Skeletal muscle cell (primary cell): Measurements from ENCODE around the gene MRGPRG.
A peak's percentile ranks its signal among the peaks of the same experiment; 100 is the strongest.
"Not testable (repeated sequence)": the region's sequence is repeated elsewhere in the genome, so short reads cannot be mapped to it uniquely, and the experiment has no call there.

Experiments
- DNase-seq: peaks from one replicate; pipeline ENCODE4 v3.0.0-alpha.2; 2010; ENCODE audit warnings: low read depth
- H3K4me3 ChIP-seq: 2 replicates; pipeline ENCODE4 v1.5.1; 2011; ENCODE audit warnings: low read depth, mild to moderate bottlenecking, control low read depth, low read length, moderate library complexity

Gene MRGPRG

GRCh38 chr11:3182462-3182852, 36.2 kb downstream of the MRGPRG start:
- no peak for DNase-seq

GRCh38 chr11:3181725-3182461, 36.7 kb downstream of the MRGPRG start:
- no peak for DNase-seq
- no peak overlapping the region for H3K4me3 ChIP-seq

More at GRCh38 chr11:3182462-3182852, 36.2 kb downstream of the MRGPRG start:
- H3K4me3 ChIP-seq, result no peak overlapping the region

GRCh38 chr11:3180869-3181268, 37.7 kb downstream of the MRGPRG start:
- DNase-seq, result no peak
- no peak overlapping the region for H3K4me3 ChIP-seq

- DNase-seq, result no peak
- no peak overlapping the region for H3K4me3 ChIP-seq
Measured at GRCh38 chr11:3178349-3178748, 40.3 kb downstream of the MRGPRG start.

GRCh38 chr11:3177931-3178330, 40.7 kb downstream of the MRGPRG start:
- no peak overlapping the region for H3K4me3 ChIP-seq
- DNase-seq, result no peak

GRCh38 chr11:3176487-3176886, 42.1 kb downstream of the MRGPRG start:
- no peak for DNase-seq
- no peak overlapping the region for H3K4me3 ChIP-seq

GRCh38 chr11:3175194-3175593, 43.4 kb downstream of the MRGPRG start:
- no peak for DNase-seq
- no peak overlapping the region for H3K4me3 ChIP-seq

GRCh38 chr11:3174387-3174786, 44.2 kb downstream of the MRGPRG start:
- no peak for DNase-seq
- no peak overlapping the region for H3K4me3 ChIP-seq

GRCh38 chr11:3173795-3174194, 44.8 kb downstream of the MRGPRG start:
- no peak for DNase-seq
- no peak overlapping the region for H3K4me3 ChIP-seq

- no peak for DNase-seq
- H3K4me3 ChIP-seq, result no peak overlapping the region
Measured at GRCh38 chr11:3171931-3172560, 46.6 kb downstream of the MRGPRG start.

GRCh38 chr11:3170756-3171650, 47.6 kb downstream of the MRGPRG start:
- no peak overlapping the region for H3K4me3 ChIP-seq
- no peak for DNase-seq

GRCh38 chr11:3170044-3170755, 48.4 kb downstream of the MRGPRG start:
- peak overlapping the region; percentile 44 for H3K4me3 ChIP-seq

GRCh38 chr11:3169255-3170043, 49.2 kb downstream of the MRGPRG start:
- DNase-seq, result peak; percentile 47
- H3K4me3 ChIP-seq, result peak overlapping the region; percentile 44

More at GRCh38 chr11:3170044-3170755, 48.4 kb downstream of the MRGPRG start:
- no peak for DNase-seq

- peak overlapping the region; percentile 44 for H3K4me3 ChIP-seq
- not testable (repeated sequence) for DNase-seq
Measured at GRCh38 chr11:3168742-3169254, 49.8 kb downstream of the MRGPRG start.
